Aorta (tissue), 5 donors: ENCODE data around the gene ALKBH2. TPM values are rescaled to one million over a fixed set of nuclear protein-coding genes. Genes with fewer than 3 reads are reported as not detected.
A peak's percentile ranks its signal among the peaks of the same experiment; 100 is the strongest.
"Not testable (repeated sequence)": the region's sequence is repeated elsewhere in the genome, so short reads cannot be mapped to it uniquely, and the experiment has no call there.

ENCODE experiments used
- ATAC-seq: fragments of 200-7000 bp; cut with Tn5 transposase; one replicate; pipeline ENCODE4 v1.9.1; 2022; ENCODE audit warnings: moderate library complexity; ENCODE audit not compliant: low FRiP score
- DNase-seq, 2 donors: peaks; one replicate each; pipeline ENCODE4 v3.0.0-alpha.2; 2020
- H3K27ac ChIP-seq, 2 donors: one replicate each; pipeline ENCODE4 v1.5.1; 2013; ENCODE audit warnings: low read length in 2 of 2, mild to moderate bottlenecking in 2 of 2, moderate library complexity in 2 of 2, control low read depth in 1 of 2, inconsistent platforms in 1 of 2, low read depth in 1 of 2
- H3K27me3 ChIP-seq, 2 donors: one replicate each; pipeline ENCODE4 v1.6.1; 2013; ENCODE audit warnings: control low read depth in 1 of 2, low read length in 1 of 2, mild to moderate bottlenecking in 1 of 2, moderate library complexity in 1 of 2; ENCODE audit not compliant: insufficient read depth in 2 of 2, control insufficient read depth in 1 of 2
- H3K36me3 ChIP-seq, 2 donors: one replicate each; pipeline ENCODE4 v1.6.1; 2013; ENCODE audit warnings: control low read depth in 1 of 2, low read length in 1 of 2, mild to moderate bottlenecking in 1 of 2; ENCODE audit not compliant: insufficient read depth in 2 of 2, control insufficient read depth in 1 of 2
- H3K4me1 ChIP-seq, 2 donors: one replicate each; pipeline ENCODE4 v1.6.1; 2013; ENCODE audit warnings: low read length in 2 of 2, control low read depth in 1 of 2, mild to moderate bottlenecking in 1 of 2, moderate library complexity in 1 of 2; ENCODE audit not compliant: insufficient read depth in 2 of 2, control insufficient read depth in 1 of 2
- H3K4me3 ChIP-seq, 2 donors: one replicate each; pipeline ENCODE4 v1.5.1; 2013; ENCODE audit warnings: low read length in 2 of 2, control low read depth in 1 of 2, mild to moderate bottlenecking in 1 of 2
- H3K9me3 ChIP-seq: one replicate; pipeline ENCODE4 v1.6.1; 2013; ENCODE audit warnings: mild to moderate bottlenecking, low read length; ENCODE audit not compliant: control insufficient read depth
- WGBS, 2 donors: extraction: QIAGEN DNeasy Blood & Tissue Kit; methylation state at CpG; one replicate each; pipeline ENCODE4 v1.1.7; 2013; 5-methylcytosine and 5-hydroxymethylcytosine counted together
- intact Hi-C, 2 donors: fragments of 100-400 bp; cut with DNase I; formaldehyde crosslinking; loops; one replicate each; pipeline versions ENCODE4 v1.14.2 to v1.15.0; 2022
- polyA plus RNA-seq, 2 donors: library from polyadenylated mRNA; stranded (reverse); fragments of 200-250 nt; gene quantifications; one replicate each; pipeline ENCODE4 v1.2.3, GENCODE V29; 2013
- total RNA-seq, 2 donors: library from RNA; stranded (reverse); fragmentation: NEBNext Ultra II Directional; extraction: Animal tissue kit (Norgen Biotek cat#: 25700); gene quantifications; one replicate each; pipeline ENCODE4 v1.2.1, GENCODE V29; 2021
- donor health status: healthy with polysubstance abuse.
- donor health status: Bipolar disorder and iron deficiency.
- donor health status: DM: no; HTN: no; CAD: no.
- donor health status: DM: no; HTN: no; CAD: no.
- donor health status: DM: yes; HTN: yes; CAD: no.

Gene ALKBH2
- total and polyA plus RNA-seq, 4 donors: 11.0 to 36.3 (median 12.4) TPM

GRCh38 chr12:109054124-109054513, 39.2 kb downstream of the ALKBH2 start:
- H3K9me3 ChIP-seq, H3K36me3 ChIP-seq, H3K27ac ChIP-seq, H3K4me1 ChIP-seq, H3K4me3 ChIP-seq, H3K27me3 ChIP-seq, DNase-seq, ATAC-seq: not testable (repeated sequence)
- 90 to 92% methylated on average over 4 of the region's 4 CpGs for WGBS, 2 donors
- intact Hi-C loops: loop anchor here (5.0 kb wide), 1 partner anchor 38 kb away; the partner anchor contains the start of gene ALKBH2 (in 2 of the 2)

- H3K4me1 ChIP-seq: peaks cover 0 to 4% of the 10 kb centered on the region in 2 donors
- H3K27ac ChIP-seq: peak overlapping the region in 1 of 2 donors; percentile 24
- no peaks in the 10 kb centered on the region for H3K36me3 ChIP-seq
- intact Hi-C loops: loop anchor here (5.0 kb wide), 1 partner anchor 39 kb away; the partner anchor contains the start of gene ALKBH2 (in 2 of the 2)
- H3K27me3 ChIP-seq: no peaks in the 10 kb centered on the region
- WGBS, 2 donors: 25 to 26% methylated on average over 9 of the region's 9 CpGs
- ATAC-seq (no peak), DNase-seq (no peak)
- H3K9me3 ChIP-seq: no peaks in the 10 kb centered on the region
- peak overlapping the region; percentile 91 to 97 for H3K4me3 ChIP-seq
Measured at GRCh38 chr12:109053382-109054123, 39.7 kb downstream of the ALKBH2 start.

DNA sequence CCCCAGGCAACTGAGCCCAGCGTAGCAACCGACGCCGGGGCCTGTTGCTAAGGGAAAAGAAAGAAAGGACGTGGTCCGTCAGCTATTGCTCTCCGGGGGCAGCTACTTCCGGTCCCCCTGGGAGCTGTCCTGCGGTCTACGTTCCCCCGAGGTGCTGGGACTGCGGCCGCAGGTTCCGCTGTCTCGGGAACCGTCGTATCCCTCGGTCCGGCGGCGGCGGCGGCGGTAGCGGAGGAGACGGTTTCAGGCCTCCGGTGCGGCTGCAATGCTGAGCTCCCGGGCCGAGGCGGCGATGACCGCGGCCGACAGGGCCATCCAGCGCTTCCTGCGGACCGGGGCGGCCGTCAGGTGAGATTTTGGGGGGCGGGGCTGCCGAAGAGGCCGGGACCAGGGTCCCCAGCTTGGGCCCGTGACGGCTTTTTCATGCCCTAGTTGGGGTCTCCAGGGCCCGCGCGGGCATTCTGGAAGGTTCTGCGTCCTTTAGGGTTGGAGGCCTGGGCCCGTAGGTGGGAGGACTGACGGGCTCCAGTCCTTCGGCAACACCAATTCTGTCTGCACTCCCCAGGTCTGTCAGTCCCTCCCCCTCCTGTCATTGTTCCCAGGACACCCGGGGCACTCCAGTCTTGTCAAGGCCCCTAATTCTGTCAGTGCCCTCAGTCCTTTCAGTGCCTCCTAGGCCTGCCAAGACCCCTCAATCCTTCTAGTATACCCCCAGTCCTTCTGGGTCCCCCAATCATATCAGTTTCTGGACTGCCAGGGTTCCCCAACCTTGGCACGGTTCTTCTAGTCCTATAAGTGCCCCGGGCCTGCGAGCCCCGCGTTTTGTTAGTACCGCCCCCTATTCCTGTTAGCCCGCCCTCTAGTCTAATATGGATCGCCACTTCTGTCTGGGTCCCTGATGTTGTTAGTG, 40.6 kb downstream of the ALKBH2 start, which contains the start of gene USP30:
Gene USP30, plus strand, starts transcription at position 163 of the 910 bp plus-strand sequence. Its CDS starts 103 bp downstream, at position 266.
- Histone ChIP-seq H3K4me3 (peak within 1 kb of the TSS; percentile 91 to 97), H3K9me3 (no peaks in the 10 kb centered on the region), H3K4me1 (peaks cover 0 to 4% of the 10 kb centered on the region in 2 donors), H3K27me3 (no peaks in the 10 kb centered on the region), H3K36me3 (no peaks in the 10 kb centered on the region), H3K27ac (peak within 1 kb of the TSS in 1 of 2 donors; percentile 49)
- 0 to 1% methylated on average over 57 to 61 of the region's 61 CpGs for WGBS, 2 donors
- intact Hi-C loops: loop anchor here (5.0 kb wide), 1 partner anchor 40 kb away; the partner anchor contains the start of gene ALKBH2 (in 2 of the 2)
- peak; percentile 97 for ATAC-seq
- peak; percentile 90 to 95 for DNase-seq

DNA sequence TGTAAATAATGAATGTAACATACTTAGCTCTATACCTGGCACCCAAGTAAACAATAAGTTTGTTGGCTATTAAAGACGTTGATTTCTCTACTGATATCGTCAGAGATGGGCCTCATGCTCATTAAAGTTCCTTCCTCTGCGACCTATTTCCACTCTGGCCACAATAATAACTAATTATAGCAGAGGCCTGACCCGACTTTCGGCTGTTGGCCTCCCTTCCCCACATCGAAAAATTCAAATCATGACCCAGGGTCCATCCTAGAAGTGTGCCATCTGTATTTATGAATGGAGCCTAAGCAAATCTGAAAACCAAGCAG, 41.2 kb downstream of the ALKBH2 start:
- peaks cover 0 to 4% of the 10 kb centered on the region in 2 donors for H3K4me1 ChIP-seq
- no peak for ATAC-seq
- no peaks in the 10 kb centered on the region for H3K27me3 ChIP-seq
- no peak for DNase-seq
- 13 to 15% methylated on average over 6 of the region's 6 CpGs for WGBS, 2 donors
- no peaks in the 10 kb centered on the region for H3K36me3 ChIP-seq
- peak overlapping the region; percentile 57 to 97 for H3K4me3 ChIP-seq
- intact Hi-C loops: loop anchor here (5.0 kb wide), 1 partner anchor 40 kb away; the partner anchor contains the start of gene ALKBH2 (in 2 of the 2)
- H3K9me3 ChIP-seq: no peaks in the 10 kb centered on the region
- no peak overlapping the region for H3K27ac ChIP-seq

DNA sequence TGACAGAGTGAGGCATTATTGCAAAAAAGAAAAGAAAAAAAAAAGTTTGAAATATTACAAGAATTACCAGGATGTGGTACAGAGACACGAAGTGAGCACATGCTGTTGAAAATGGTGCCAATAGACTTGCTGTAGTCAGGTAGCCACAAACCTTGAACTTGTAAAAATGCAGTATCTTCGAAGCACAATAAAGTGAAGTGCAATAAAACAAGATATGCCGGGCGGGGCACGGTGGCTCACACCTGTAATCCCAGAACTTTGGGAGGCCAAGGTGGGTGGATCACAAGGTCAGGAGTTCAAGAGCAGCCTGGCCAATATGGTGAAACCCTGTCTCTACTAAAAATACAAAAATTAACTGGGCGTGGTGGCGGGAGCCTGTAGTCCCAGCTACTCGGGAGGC, 43.5 kb downstream of the ALKBH2 start:
- not testable (repeated sequence) for H3K27ac ChIP-seq, ATAC-seq, H3K36me3 ChIP-seq, H3K27me3 ChIP-seq, H3K4me1 ChIP-seq, H3K9me3 ChIP-seq, H3K4me3 ChIP-seq, DNase-seq
- WGBS, 2 donors: 77 to 79% methylated on average over 8 of the region's 8 CpGs
- intact Hi-C loops: loop anchor here (5.0 kb wide), 1 partner anchor 43 kb away; the partner anchor contains the start of gene ALKBH2 (in 2 of the 2)

- H3K36me3 ChIP-seq, H3K4me1 ChIP-seq, H3K27me3 ChIP-seq, H3K27ac ChIP-seq, intact Hi-C loops, ATAC-seq, DNase-seq, H3K9me3 ChIP-seq, H3K4me3 ChIP-seq: not testable (repeated sequence)
- 74% methylated on average over 3 of the region's 3 CpGs for WGBS, 2 donors
Measured at GRCh38 chr12:109048706-109049105, 44.6 kb downstream of the ALKBH2 start.

DNA sequence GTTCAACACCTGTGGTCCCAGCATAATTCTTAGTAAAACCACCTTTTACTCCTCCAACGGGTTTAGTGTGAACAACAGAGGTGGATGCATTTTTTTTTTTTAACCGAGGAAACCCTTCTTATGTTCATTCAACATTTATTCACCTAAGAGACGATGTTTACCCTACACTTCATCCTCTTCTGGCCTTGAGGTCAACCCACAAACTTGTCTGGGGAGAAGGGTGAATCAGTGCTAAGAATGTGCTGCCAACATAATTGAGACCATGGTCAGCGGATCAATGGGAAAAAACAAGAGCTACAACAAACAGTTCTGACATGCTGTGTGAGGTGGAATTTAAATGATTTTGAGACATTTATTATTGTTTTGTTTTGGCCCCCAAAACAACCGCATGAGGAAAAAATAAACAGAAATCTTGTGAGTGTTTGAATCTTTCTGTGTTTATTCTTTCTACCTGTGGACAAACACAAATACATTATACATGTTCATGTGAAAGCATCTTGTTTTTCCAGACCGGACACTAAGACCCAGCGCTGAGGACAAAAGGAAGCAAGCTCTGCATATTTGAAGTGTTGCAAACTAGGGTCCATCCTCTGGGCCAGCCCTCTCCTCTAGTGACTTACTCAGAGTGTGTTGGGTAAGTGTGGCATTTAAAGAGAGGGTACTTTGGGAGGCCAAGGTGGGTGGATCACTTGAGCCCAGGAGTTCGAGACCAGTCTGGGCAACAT, 46.0 kb downstream of the ALKBH2 start:
- no peaks in the 10 kb centered on the region for H3K4me1 ChIP-seq
- DNase-seq: no peak
- 68 to 73% methylated on average over 8 of the region's 8 CpGs for WGBS, 2 donors
- intact Hi-C loops: no loop called here
- H3K9me3 ChIP-seq: peaks cover 1% of the 10 kb centered on the region
- no peaks in the 10 kb centered on the region for H3K36me3 ChIP-seq
- H3K4me3 ChIP-seq: no peak overlapping the region
- ATAC-seq: no peak
- H3K27ac ChIP-seq: no peak overlapping the region
- H3K27me3 ChIP-seq: no peaks in the 10 kb centered on the region

GRCh38 chr12:109044241-109044640, 49.0 kb downstream of the ALKBH2 start:
- ATAC-seq: no peak
- no peak overlapping the region for H3K4me3 ChIP-seq
- peaks cover 3% of the 10 kb centered on the region for H3K9me3 ChIP-seq
- DNase-seq: no peak
- no peaks in the 10 kb centered on the region for H3K27me3 ChIP-seq
- H3K27ac ChIP-seq: no peak overlapping the region
- intact Hi-C loops: no loop called here
- WGBS, 2 donors: 73 to 82% methylated on average over 5 of the region's 5 CpGs
- no peaks in the 10 kb centered on the region for H3K4me1 ChIP-seq
- H3K36me3 ChIP-seq: no peaks in the 10 kb centered on the region
